Measurements from ENCODE around the gene CDHR3.
A peak's percentile ranks its signal among the peaks of the same experiment; 100 is the strongest.
"Not testable (repeated sequence)": the region's sequence is repeated elsewhere in the genome, so short reads cannot be mapped to it uniquely, and the experiment has no call there.

Gene CDHR3

DNA sequence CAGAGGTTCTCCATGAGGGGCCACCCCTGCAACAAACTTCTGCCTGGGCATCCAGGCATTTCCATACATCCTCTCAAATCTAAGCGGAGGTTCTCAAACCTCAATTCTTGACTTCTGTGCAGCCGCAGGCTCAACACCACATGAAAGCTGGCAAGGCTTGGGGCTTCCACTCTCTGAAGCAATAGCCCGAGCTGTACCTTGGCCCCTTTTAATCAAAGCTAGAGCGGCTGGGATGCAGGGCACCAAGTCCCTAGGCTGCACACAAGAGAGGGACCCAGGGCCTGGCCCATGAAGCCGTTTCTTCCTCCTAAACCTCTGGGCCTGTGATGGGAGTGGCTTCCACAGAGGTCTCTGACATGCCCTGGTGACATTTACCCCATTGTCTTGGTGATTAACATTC is 43.8 kb downstream of the CDHR3 start:
- CTCF ChIA-PET: interaction anchor here (0.6 to 1.0 kb wide), 4 partner anchors 242 to 1021 kb away, joined by 3 to 4 read pairs (median 4); no protein-coding TSS in a partner anchor
- POLR2A ChIA-PET: no interaction called here
- Histone ChIP-seq H3K36me3 (ENCODE audit: control insufficient read depth in 2 of 2, insufficient read depth in 1 of 2, low read length in 2 of 2) (no peaks in the 10 kb centered on the region), H3K4me3 (ENCODE audit: low read depth, low read length) (no peak overlapping the region), H3K4me1 (ENCODE audit: control insufficient read depth, insufficient read depth, low read length) (no peaks in the 10 kb centered on the region), H3K27ac (ENCODE audit: extremely low read depth, low read depth, low read length) (no peak overlapping the region), H3K9me3 (ENCODE audit: control insufficient read depth, insufficient read depth, low read depth, low read length) (no peaks in the 10 kb centered on the region)
- TF ChIP-seq ZNF585B (tag by site-specific recombination; IDR thresholded peaks at IDR 0.05) (peak; percentile 77), ZNF433 (tag by site-specific recombination; IDR thresholded peaks at IDR 0.05; ENCODE audit: low read depth) (no peak), SETDB1 (IDR thresholded peaks at IDR 0.05; ENCODE audit: insufficient read length, low read length) (no peak)

DNA sequence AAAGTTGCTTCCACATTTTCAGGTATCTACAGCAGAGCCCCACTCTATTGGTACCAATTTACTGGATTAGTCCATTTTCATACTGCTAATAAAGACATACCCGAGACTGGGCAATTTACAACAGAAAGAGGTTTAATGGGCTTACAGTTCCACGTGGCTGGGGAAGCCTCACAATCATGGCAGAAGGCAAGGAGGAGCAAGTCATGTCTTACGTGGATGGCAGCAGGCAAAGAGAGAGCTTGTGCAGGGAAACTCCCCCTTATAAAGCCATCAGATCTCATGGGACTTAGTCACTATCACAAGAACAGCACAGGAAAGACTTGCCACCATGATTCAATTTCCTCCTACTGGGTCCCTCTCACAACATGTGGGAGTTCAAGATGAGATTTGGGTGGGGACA is 44.7 kb downstream of the CDHR3 start:
- POLR2A ChIA-PET; H3K9me3 ChIP-seq (ENCODE audit: control insufficient read depth, insufficient read depth, low read depth, low read length): not testable (repeated sequence)
- CTCF ChIA-PET: interaction anchor here (0.6 to 1.5 kb wide), 5 partner anchors 12 to 310 kb away, joined by 3 to 9 read pairs (median 4); no protein-coding TSS in a partner anchor

DNA sequence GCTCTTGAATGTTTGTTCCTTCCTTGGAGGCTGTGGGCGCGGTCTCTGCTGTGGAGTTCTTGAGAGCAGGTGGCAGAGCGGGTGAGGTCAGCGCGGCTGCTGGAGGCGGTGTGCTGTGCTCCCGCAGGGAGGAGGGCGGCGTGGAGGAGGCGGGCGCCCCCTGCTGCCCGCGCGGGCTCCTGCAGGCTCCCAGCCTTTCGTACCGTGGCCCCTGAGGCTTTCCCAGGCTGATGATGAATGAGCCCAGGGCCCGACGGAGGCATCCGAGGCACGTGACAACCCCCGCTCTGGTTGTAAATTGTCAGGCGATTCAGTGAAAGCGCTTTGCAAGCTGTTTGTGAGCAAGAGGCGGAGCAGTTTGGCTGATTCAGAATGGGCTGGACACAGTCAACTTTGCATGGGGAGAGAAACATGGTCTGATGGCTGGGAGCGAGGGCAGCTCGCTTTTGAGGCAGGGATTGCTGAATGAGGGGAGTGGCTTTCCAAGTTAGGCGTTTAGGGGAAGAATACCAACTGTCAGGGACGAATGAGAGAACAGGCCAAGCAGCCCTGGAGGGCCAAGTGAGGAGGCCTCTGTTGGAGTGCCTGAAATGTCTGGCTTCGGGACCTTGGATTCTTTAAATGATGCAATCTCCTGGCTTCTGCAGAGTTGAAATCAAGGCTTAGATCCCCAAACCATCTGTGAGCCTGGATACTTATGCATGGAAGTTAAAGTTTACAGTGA is 46.6 kb downstream of the CDHR3 start:
- Histone ChIP-seq H3K4me3 (ENCODE audit: low read depth, low read length) (no peak overlapping the region), H3K36me3 (ENCODE audit: control insufficient read depth in 2 of 2, insufficient read depth in 1 of 2, low read length in 2 of 2) (no peaks in the 10 kb centered on the region), H3K9me3 (ENCODE audit: control insufficient read depth, insufficient read depth, low read depth, low read length) (no peaks in the 10 kb centered on the region), H3K4me1 (ENCODE audit: control insufficient read depth, insufficient read depth, low read length) (no peaks in the 10 kb centered on the region), H3K27ac (ENCODE audit: extremely low read depth, low read depth, low read length) (no peak overlapping the region)
- CTCF ChIA-PET: interaction anchor here (0.6 to 1.8 kb wide), 18 partner anchors 10 to 253 kb away, joined by 3 to 9 read pairs (median 3); no protein-coding TSS in a partner anchor
- POLR2A ChIA-PET: no interaction called here
- TF ChIP-seq ZNF660 (tag by site-specific recombination; IDR thresholded peaks at IDR 0.05): peak; percentile 97
- peak; percentile 86; the same call in 1 of the 2 replicates for TF ChIP-seq ZSCAN23 (tag by site-specific recombination; IDR thresholded peaks at IDR 0.05)
- peak; percentile 91 for TF ChIP-seq ZNF335 (tag by site-specific recombination; conservative IDR thresholded peaks at IDR 0.05)
- no peak for TF ChIP-seq ZNF596 (tag by site-specific recombination; IDR thresholded peaks at IDR 0.05)
- TF ChIP-seq KLF10 (tag by site-specific recombination; IDR thresholded peaks at IDR 0.05): 0 out of 2 replicates have a peak, but pooled peaks have one; percentile 20
- peak; percentile 88; the same call in 1 of the 2 replicates for TF ChIP-seq ZNF391 (tag by site-specific recombination; IDR thresholded peaks at IDR 0.05; ENCODE audit: borderline replicate concordance, low read depth)
- TF ChIP-seq KLF8 (tag by site-specific recombination; IDR thresholded peaks at IDR 0.05): peak; percentile 47; the same call in 1 of the 2 replicates
- TF ChIP-seq ZNF24 (tag by site-specific recombination; IDR thresholded peaks at IDR 0.05): peak; percentile 89
- no peak for TF ChIP-seq ZNF623 (tag by site-specific recombination; IDR thresholded peaks at IDR 0.05)
- TF ChIP-seq, protein P1, sequence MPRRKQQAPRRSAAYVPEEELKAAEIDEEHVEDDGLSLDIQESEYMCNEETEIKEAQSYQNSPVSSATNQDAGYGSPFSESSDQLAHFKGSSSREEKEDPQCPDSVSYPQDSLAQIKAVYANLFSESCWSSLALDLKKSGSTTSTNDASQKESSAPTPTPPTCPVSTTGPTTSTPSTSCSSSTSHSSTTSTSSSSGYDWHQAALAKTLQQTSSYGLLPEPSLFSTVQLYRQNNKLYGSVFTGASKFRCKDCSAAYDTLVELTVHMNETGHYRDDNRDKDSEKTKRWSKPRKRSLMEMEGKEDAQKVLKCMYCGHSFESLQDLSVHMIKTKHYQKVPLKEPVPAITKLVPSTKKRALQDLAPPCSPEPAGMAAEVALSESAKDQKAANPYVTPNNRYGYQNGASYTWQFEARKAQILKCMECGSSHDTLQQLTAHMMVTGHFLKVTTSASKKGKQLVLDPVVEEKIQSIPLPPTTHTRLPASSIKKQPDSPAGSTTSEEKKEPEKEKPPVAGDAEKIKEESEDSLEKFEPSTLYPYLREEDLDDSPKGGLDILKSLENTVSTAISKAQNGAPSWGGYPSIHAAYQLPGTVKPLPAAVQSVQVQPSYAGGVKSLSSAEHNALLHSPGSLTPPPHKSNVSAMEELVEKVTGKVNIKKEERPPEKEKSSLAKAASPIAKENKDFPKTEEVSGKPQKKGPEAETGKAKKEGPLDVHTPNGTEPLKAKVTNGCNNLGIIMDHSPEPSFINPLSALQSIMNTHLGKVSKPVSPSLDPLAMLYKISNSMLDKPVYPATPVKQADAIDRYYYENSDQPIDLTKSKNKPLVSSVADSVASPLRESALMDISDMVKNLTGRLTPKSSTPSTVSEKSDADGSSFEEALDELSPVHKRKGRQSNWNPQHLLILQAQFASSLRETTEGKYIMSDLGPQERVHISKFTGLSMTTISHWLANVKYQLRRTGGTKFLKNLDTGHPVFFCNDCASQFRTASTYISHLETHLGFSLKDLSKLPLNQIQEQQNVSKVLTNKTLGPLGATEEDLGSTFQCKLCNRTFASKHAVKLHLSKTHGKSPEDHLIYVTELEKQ (tag by site-specific recombination; IDR thresholded peaks at IDR 0.05; ENCODE audit: borderline replicate concordance): 0 out of 2 replicates have a peak, but pooled peaks have one; percentile 29
- peak; percentile 86 for TF ChIP-seq ZFHX2 (tag by site-specific recombination; conservative IDR thresholded peaks at IDR 0.05)
- TF ChIP-seq, protein P2, sequence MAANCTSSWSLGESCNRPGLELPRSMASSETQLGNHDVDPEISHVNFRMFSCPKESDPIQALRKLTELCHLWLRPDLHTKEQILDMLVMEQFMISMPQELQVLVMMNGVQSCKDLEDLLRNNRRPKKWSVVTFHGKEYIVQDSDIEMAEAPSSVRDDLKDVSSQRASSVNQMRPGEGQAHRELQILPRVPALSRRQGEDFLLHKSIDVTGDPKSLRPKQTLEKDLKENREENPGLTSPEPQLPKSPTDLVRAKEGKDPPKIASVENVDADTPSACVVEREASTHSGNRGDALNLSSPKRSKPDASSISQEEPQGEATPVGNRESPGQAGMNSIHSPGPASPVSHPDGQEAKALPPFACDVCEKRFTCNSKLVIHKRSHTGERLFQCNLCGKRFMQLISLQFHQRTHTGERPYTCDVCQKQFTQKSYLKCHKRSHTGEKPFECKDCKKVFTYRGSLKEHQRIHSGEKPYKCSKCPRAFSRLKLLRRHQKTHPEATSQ (tag by site-specific recombination; IDR thresholded peaks at IDR 0.05): 0 out of 2 replicates have a peak, but pooled peaks have one; percentile 55
- no peak for TF ChIP-seq FEZF1 (tag by site-specific recombination; IDR thresholded peaks at IDR 0.05)
- peak; percentile 34; the same call in 1 of the 2 replicates for TF ChIP-seq ZNF341 (tag by site-specific recombination; IDR thresholded peaks at IDR 0.05; ENCODE audit: low read depth)
- peak; percentile 89; the same call in 1 of the 2 replicates for TF ChIP-seq ZNF2 (tag by site-specific recombination; IDR thresholded peaks at IDR 0.05)
- peak; percentile 64; the same call in 1 of the 2 replicates for TF ChIP-seq ZBTB20 (tag by site-specific recombination; IDR thresholded peaks at IDR 0.05)
- TF ChIP-seq ZNF658 (tag by site-specific recombination; IDR thresholded peaks at IDR 0.05): no peak
- TF ChIP-seq SP3 (tag by site-specific recombination; IDR thresholded peaks at IDR 0.05): peak; percentile 67
- TF ChIP-seq, protein P3, sequence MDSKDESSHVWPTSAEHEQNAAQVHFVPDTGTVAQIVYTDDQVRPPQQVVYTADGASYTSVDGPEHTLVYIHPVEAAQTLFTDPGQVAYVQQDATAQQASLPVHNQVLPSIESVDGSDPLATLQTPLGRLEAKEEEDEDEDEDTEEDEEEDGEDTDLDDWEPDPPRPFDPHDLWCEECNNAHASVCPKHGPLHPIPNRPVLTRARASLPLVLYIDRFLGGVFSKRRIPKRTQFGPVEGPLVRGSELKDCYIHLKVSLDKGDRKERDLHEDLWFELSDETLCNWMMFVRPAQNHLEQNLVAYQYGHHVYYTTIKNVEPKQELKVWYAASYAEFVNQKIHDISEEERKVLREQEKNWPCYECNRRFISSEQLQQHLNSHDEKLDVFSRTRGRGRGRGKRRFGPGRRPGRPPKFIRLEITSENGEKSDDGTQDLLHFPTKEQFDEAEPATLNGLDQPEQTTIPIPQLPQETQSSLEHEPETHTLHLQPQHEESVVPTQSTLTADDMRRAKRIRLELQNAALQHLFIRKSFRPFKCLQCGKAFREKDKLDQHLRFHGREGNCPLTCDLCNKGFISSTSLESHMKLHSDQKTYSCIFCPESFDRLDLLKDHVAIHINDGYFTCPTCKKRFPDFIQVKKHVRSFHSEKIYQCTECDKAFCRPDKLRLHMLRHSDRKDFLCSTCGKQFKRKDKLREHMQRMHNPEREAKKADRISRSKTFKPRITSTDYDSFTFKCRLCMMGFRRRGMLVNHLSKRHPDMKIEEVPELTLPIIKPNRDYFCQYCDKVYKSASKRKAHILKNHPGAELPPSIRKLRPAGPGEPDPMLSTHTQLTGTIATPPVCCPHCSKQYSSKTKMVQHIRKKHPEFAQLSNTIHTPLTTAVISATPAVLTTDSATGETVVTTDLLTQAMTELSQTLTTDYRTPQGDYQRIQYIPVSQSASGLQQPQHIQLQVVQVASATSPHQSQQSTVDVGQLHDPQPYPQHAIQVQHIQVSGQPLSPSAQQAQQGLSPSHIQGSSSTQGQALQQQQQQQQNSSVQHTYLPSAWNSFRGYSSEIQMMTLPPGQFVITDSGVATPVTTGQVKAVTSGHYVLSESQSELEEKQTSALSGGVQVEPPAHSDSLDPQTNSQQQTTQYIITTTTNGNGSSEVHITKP (tag by site-specific recombination; IDR thresholded peaks at IDR 0.05): peak; percentile 65
- TF ChIP-seq ZNF664 (tag by site-specific recombination; IDR thresholded peaks at IDR 0.05): no peak

More for the DNA sequence above, 44.7 kb downstream of the CDHR3 start:
- not testable (repeated sequence) for H3K36me3 ChIP-seq (ENCODE audit: control insufficient read depth in 2 of 2, insufficient read depth in 1 of 2, low read length in 2 of 2); H3K4me3 ChIP-seq (ENCODE audit: low read depth, low read length); H3K4me1 ChIP-seq (ENCODE audit: control insufficient read depth, insufficient read depth, low read length); H3K27ac ChIP-seq (ENCODE audit: extremely low read depth, low read depth, low read length)

All from HEK293 (cell line).